Measurements from ENCODE around the gene LHX6.

The LHX6 gene

GRCh38 chr9:122265149-122265915 is 36.6 kb upstream of the LHX6 start:
- Histone ChIP-seq H3K27ac (peak overlapping the region; percentile 87), H3K36me3 (peaks cover 26% of the 10 kb centered on the region), H3K9me3 (ENCODE audit: severe bottlenecking) (no peaks in the 10 kb centered on the region), H3K27me3 (ENCODE audit: insufficient read depth, low read depth, severe bottlenecking) (no peaks in the 10 kb centered on the region), H3K4me3 (ENCODE audit: low read depth, low read length) (peak overlapping the region; percentile 90)
- no peak for TF ChIP-seq CTCF (IDR thresholded peaks at IDR 0.05; ENCODE audit: low read depth, low read length)
- no peak for DNase-seq

- Histone ChIP-seq H3K27me3 (ENCODE audit: insufficient read depth, low read depth, severe bottlenecking) (no peaks in the 10 kb centered on the region), H3K27ac (peak within 1 kb of the TSS; percentile 87), H3K9me3 (ENCODE audit: severe bottlenecking) (no peaks in the 10 kb centered on the region), H3K36me3 (peaks cover 34% of the 10 kb centered on the region), H3K4me3 (ENCODE audit: low read depth, low read length) (peak within 1 kb of the TSS; percentile 90)
- TF ChIP-seq CTCF (IDR thresholded peaks at IDR 0.05; ENCODE audit: low read depth, low read length) = peak; percentile 16; the same call in 1 of the 2 replicates
- DNase-seq = peak; percentile 96
Measured at GRCh38 chr9:122264360-122265148, 35.8 kb upstream of the LHX6 start, which contains the start of the genes MRRF and RBM18. Gene MRRF, plus strand, starts transcription at chr9:122264882. Its CDS starts 6,010 bp downstream, at chr9:122270892. Gene RBM18, minus strand, starts transcription at chr9:122264840. Its CDS starts 3,348 bp downstream, at chr9:122261492.

GRCh38 chr9:122263699-122264349 is 35.1 kb upstream of the LHX6 start:
- peak overlapping the region; percentile 90 for H3K4me3 ChIP-seq (ENCODE audit: low read depth, low read length)
- peaks cover 41% of the 10 kb centered on the region for H3K36me3 ChIP-seq
- H3K27me3 ChIP-seq (ENCODE audit: insufficient read depth, low read depth, severe bottlenecking) = no peaks in the 10 kb centered on the region
- DNase-seq = no peak
- no peaks in the 10 kb centered on the region for H3K9me3 ChIP-seq (ENCODE audit: severe bottlenecking)
- TF ChIP-seq CTCF (IDR thresholded peaks at IDR 0.05; ENCODE audit: low read depth, low read length) = no peak
- H3K27ac ChIP-seq = peak overlapping the region; percentile 87

- H3K36me3 ChIP-seq = peaks cover 46% of the 10 kb centered on the region
- no peak overlapping the region for H3K27ac ChIP-seq
- no peak overlapping the region for H3K4me3 ChIP-seq (ENCODE audit: low read depth, low read length)
Measured at GRCh38 chr9:122262073-122262472, 33.3 kb upstream of the LHX6 start.

GRCh38 chr9:122261469-122261881 is 32.7 kb upstream of the LHX6 start:
- no peak for TF ChIP-seq CTCF (IDR thresholded peaks at IDR 0.05; ENCODE audit: low read depth, low read length)
- Histone ChIP-seq H3K27ac (no peak overlapping the region), H3K27me3 (ENCODE audit: insufficient read depth, low read depth, severe bottlenecking) (no peaks in the 10 kb centered on the region), H3K9me3 (ENCODE audit: severe bottlenecking) (no peaks in the 10 kb centered on the region), H3K4me3 (ENCODE audit: low read depth, low read length) (no peak overlapping the region), H3K36me3 (peaks cover 46% of the 10 kb centered on the region)
- no peak for DNase-seq

More at GRCh38 chr9:122262073-122262472, 33.3 kb upstream of the LHX6 start:
- H3K27me3 ChIP-seq (ENCODE audit: insufficient read depth, low read depth, severe bottlenecking) = no peaks in the 10 kb centered on the region
- no peak for TF ChIP-seq CTCF (IDR thresholded peaks at IDR 0.05; ENCODE audit: low read depth, low read length)
- H3K9me3 ChIP-seq (ENCODE audit: severe bottlenecking) = no peaks in the 10 kb centered on the region
- no peak for DNase-seq
